GM21723 (cell line): ENCODE results near the gene ITFG2.
"Not testable (repeated sequence)": the region's sequence is repeated elsewhere in the genome, so short reads cannot be mapped to it uniquely, and the experiment has no call there.

Source experiments
- ATAC-seq: cut with Tn5 transposase; IDR thresholded peaks from one replicate; pipeline ENCODE4 v1.9.1; 2021; ENCODE audit warnings: mild to moderate bottlenecking, moderate library complexity; ENCODE audit not compliant: unreplicated experiment

The ITFG2 gene

GRCh38 chr12:2858944-2859421 lies 46.5 kb downstream of the ITFG2 start:
- no peak for ATAC-seq

DNA sequence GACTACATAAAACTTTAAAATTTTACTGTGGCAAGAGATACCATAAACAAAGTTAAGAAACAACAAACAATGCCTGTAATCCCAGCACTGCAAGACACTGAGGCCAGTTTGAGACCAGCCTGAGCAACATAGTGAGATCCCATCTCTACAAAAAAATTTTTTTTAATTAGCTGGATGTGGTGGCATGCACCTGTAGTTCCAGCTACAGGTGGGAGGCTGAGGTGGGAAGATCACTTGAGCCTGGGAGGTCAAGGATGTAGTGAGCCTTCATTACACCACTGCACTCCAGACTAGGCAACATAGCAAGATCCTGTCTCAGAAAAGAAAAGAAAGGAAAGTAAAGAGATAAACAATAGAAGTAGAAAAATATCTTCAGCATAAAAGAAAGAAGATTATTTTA lies 47.7 kb downstream of the ITFG2 start:
- no peak for ATAC-seq

GRCh38 chr12:2862876-2863275 lies 50.4 kb downstream of the ITFG2 start:
- no peak for ATAC-seq

DNA sequence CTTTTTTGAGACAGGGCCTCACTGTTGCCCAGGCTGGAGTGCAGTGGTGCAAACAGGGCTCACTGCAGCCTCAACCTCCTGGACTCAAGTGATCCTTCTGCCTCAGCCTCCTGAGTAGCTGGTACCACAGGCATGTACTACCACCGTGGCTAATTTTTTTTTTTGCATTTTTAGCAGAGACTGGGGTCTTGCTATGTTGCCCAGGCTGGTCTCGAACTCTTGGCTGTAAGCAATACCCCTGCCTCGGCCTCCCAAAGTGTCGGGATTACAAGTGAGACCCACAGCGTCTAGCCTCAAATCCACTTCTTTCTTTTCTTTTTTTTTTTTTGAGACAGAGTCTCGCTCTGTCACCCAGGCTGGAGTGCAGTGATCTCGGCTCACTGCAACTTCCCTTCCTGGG lies 50.9 kb downstream of the ITFG2 start:
- ATAC-seq, result not testable (repeated sequence)

DNA sequence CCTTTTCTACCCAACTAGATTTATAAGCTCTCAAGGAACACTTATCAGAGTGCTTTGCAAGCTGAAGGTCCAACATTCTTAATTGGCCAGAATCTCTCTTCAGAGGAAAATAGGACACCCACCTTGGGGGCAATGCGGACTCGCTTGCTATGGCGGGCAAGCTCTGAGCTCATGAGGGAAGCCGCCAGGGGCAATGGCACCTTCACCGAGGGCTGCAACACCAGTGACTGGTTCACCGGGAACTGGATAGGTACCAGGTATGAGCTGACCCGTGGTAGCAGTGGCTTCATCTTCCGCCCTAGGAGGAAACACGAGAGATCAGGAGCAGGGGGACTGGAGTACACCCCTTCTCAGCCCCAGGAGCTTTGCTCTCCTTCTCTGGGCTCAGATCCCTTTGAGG lies 51.7 kb downstream of the ITFG2 start:
- no peak for ATAC-seq

- not testable (repeated sequence) for ATAC-seq
Observed at GRCh38 chr12:2868986-2869632, 56.6 kb downstream of the ITFG2 start.
